ENCODE results near the gene PPP1R27.

The PPP1R27 gene

GRCh38 chr17:81819708-81820107 is 15.1 kb downstream of the PPP1R27 start:
- DNase-seq: no peak

GRCh38 chr17:81817758-81818147 is 17.1 kb downstream of the PPP1R27 start:
- no peak for DNase-seq

- no peak for DNase-seq
Measured at GRCh38 chr17:81815646-81815986, 19.2 kb downstream of the PPP1R27 start.

- DNase-seq: no peak
Measured at GRCh38 chr17:81814748-81815645, 19.9 kb downstream of the PPP1R27 start.

GRCh38 chr17:81813861-81814683 is 20.8 kb downstream of the PPP1R27 start:
- DNase-seq: no peak

GRCh38 chr17:81813371-81813684 is 21.5 kb downstream of the PPP1R27 start:
- DNase-seq: no peak

- no peak for DNase-seq
Measured at GRCh38 chr17:81812571-81813370, 22.1 kb downstream of the PPP1R27 start.

- no peak for DNase-seq
Measured at GRCh38 chr17:81811705-81812570, 22.9 kb downstream of the PPP1R27 start.

- DNase-seq: no peak
Measured at GRCh38 chr17:81810892-81811704, 23.8 kb downstream of the PPP1R27 start.

GRCh38 chr17:81810476-81810875 is 24.4 kb downstream of the PPP1R27 start:
- no peak for DNase-seq

GRCh38 chr17:81809556-81809998 is 25.3 kb downstream of the PPP1R27 start:
- no peak for DNase-seq

- DNase-seq: no peak
Measured at GRCh38 chr17:81808778-81809555, 25.9 kb downstream of the PPP1R27 start.

- DNase-seq: no peak
Measured at GRCh38 chr17:81807839-81808238, 27.0 kb downstream of the PPP1R27 start.

- DNase-seq: no peak
Measured at GRCh38 chr17:81807210-81807719, 27.6 kb downstream of the PPP1R27 start.

- no peak for DNase-seq
Measured at GRCh38 chr17:81806461-81807209, 28.2 kb downstream of the PPP1R27 start.

- no peak for DNase-seq
Measured at GRCh38 chr17:81805707-81806460, 29.0 kb downstream of the PPP1R27 start.

- no peak for DNase-seq
Measured at GRCh38 chr17:81804559-81805399, 30.1 kb downstream of the PPP1R27 start.
